Mesenchymal stem cell (in vitro differentiated cells and primary cell): ENCODE measurements around the gene RPLP2.

ENCODE experiments used
- DNase-seq: peaks from one replicate; pipeline ENCODE4 v3.0.0-alpha.2; 2013
- H2AFZ ChIP-seq: one replicate; pipeline ENCODE4 v1.6.1; 2013; ENCODE audit warnings: low read depth, mild to moderate bottlenecking, control low read depth, inconsistent platforms, low read length, moderate library complexity
- H2AK5ac ChIP-seq: 2 replicates; pipeline ENCODE4 v1.6.1; 2013; ENCODE audit warnings: low read length, moderate library complexity, mild to moderate bottlenecking, inconsistent platforms; ENCODE audit not compliant: severe bottlenecking
- H2BK120ac ChIP-seq: one replicate; pipeline ENCODE4 v1.6.1; 2013; ENCODE audit warnings: low read depth, mild to moderate bottlenecking, inconsistent platforms, low read length, moderate library complexity
- H2BK12ac ChIP-seq, 2 experiments: one replicate each; pipeline ENCODE4 v1.6.1; 2013; ENCODE audit warnings: inconsistent platforms in 2 of 2, low read length in 2 of 2, mild to moderate bottlenecking in 2 of 2, moderate library complexity in 2 of 2, control low read depth in 1 of 2
- H2BK15ac ChIP-seq: one replicate; pipeline ENCODE4 v1.6.1; 2013; ENCODE audit warnings: mild to moderate bottlenecking, low read depth, inconsistent platforms; ENCODE audit not compliant: poor library complexity, severe bottlenecking
- H2BK5ac ChIP-seq: 2 replicates; pipeline ENCODE4 v1.6.1; 2013; ENCODE audit warnings: low read depth, mild to moderate bottlenecking, low read length, control low read depth, inconsistent platforms; ENCODE audit not compliant: poor library complexity, severe bottlenecking
- H3K14ac ChIP-seq, 2 experiments: one replicate each; pipeline ENCODE4 v1.6.1; 2013; ENCODE audit warnings: inconsistent platforms in 2 of 2, low read length in 2 of 2, control low read depth in 1 of 2, mild to moderate bottlenecking in 1 of 2, moderate library complexity in 1 of 2
- H3K18ac ChIP-seq, 2 experiments: one replicate each; pipeline ENCODE4 v1.6.1; 2013; ENCODE audit warnings: inconsistent platforms in 2 of 2, low read length in 2 of 2, control low read depth in 1 of 2, low read depth in 1 of 2, mild to moderate bottlenecking in 1 of 2
- H3K23ac ChIP-seq, 2 experiments: one replicate each; pipeline ENCODE4 v1.6.1; 2013; ENCODE audit warnings: inconsistent platforms in 2 of 2, low read length in 2 of 2, mild to moderate bottlenecking in 2 of 2, moderate library complexity in 2 of 2, control low read depth in 1 of 2
- H3K27ac ChIP-seq: 2 replicates; pipeline ENCODE4 v1.5.1; 2013; ENCODE audit warnings: mild to moderate bottlenecking, moderate library complexity, low read length, control low read depth, inconsistent platforms; ENCODE audit not compliant: poor library complexity, severe bottlenecking
- H3K27me3 ChIP-seq, 2 experiments: 2 replicates each; pipeline versions ENCODE4 v1.6.1 to v1.7.0; 2013; ENCODE audit warnings: low read length in 2 of 2, mild to moderate bottlenecking in 2 of 2, moderate library complexity in 2 of 2, control low read depth in 1 of 2, inconsistent platforms in 1 of 2; ENCODE audit not compliant: control insufficient read depth in 1 of 2, insufficient read depth in 1 of 2
- H3K36me3 ChIP-seq, 2 experiments: 2 replicates each; pipeline versions ENCODE4 v1.6.1 to v1.7.0; 2013; ENCODE audit warnings: low read length in 2 of 2, control low read depth in 1 of 2, inconsistent platforms in 1 of 2, low read depth in 1 of 2, mild to moderate bottlenecking in 1 of 2; ENCODE audit not compliant: insufficient read depth in 2 of 2, control insufficient read depth in 1 of 2
- H3K4ac ChIP-seq, 2 experiments: one replicate each; pipeline ENCODE4 v1.6.1; 2013; ENCODE audit warnings: inconsistent platforms in 2 of 2, low read length in 2 of 2, mild to moderate bottlenecking in 2 of 2, moderate library complexity in 2 of 2, control low read depth in 1 of 2, low read depth in 1 of 2
- H3K4me1 ChIP-seq: 2 replicates; pipeline ENCODE4 v1.6.1; 2013; ENCODE audit warnings: low read depth, low read length, control low read depth; ENCODE audit not compliant: control insufficient read depth, insufficient read depth
- H3K4me2 ChIP-seq: 2 replicates; pipeline ENCODE4 v1.6.1; 2013; ENCODE audit warnings: low read length, mild to moderate bottlenecking, inconsistent platforms; ENCODE audit not compliant: poor library complexity, severe bottlenecking
- H3K4me3 ChIP-seq, 2 experiments: 2 replicates each; pipeline versions ENCODE4 v1.5.1 to v1.7.0; 2013; ENCODE audit warnings: low read length in 2 of 2, mild to moderate bottlenecking in 2 of 2, control low read depth in 1 of 2, low read depth in 1 of 2; ENCODE audit not compliant: insufficient read depth in 1 of 2
- H3K79me1 ChIP-seq: replicated peaks from 2 replicates; pipeline ENCODE4 v1.6.1; 2013; ENCODE audit warnings: mild to moderate bottlenecking, control low read depth, low read length, inconsistent platforms; ENCODE audit not compliant: poor library complexity, severe bottlenecking
- H3K9ac ChIP-seq: 2 replicates; pipeline ENCODE4 v1.7.0; 2013; ENCODE audit warnings: mild to moderate bottlenecking, low read length, moderate library complexity
- H3K9me3 ChIP-seq: 2 replicates; pipeline ENCODE4 v1.7.0; 2013; ENCODE audit warnings: mild to moderate bottlenecking, low read length; ENCODE audit not compliant: control insufficient read depth
- H4K8ac ChIP-seq: one replicate; pipeline ENCODE4 v1.6.1; 2013; ENCODE audit warnings: inconsistent platforms, mild to moderate bottlenecking, low read length, moderate library complexity
- H4K91ac ChIP-seq: one replicate; pipeline ENCODE4 v1.6.1; 2013; ENCODE audit warnings: mild to moderate bottlenecking, low read length, inconsistent platforms
- WGBS: methylation state at CpG from one replicate; pipeline ENCODE4 v1.1.7; 2013; ENCODE audit warnings: mixed read lengths; 5-methylcytosine and 5-hydroxymethylcytosine counted together

RPLP2 gene

GRCh38 chr11:827897-828192 lies 18.1 kb downstream of the RPLP2 start, which contains the start of gene CRACR2B:
CRACR2B (plus strand) TSS chr11:827919; CDS start chr11:828608, 689 bp downstream.
- H2BK15ac ChIP-seq, result peak within 1 kb of the TSS; percentile 41
- peaks cover 67% of the 10 kb centered on the region for H3K4me1 ChIP-seq
- no peak within 1 kb of the TSS for H2BK12ac ChIP-seq
- no peak within 1 kb of the TSS for H2BK120ac ChIP-seq
- peaks cover 18 to 31% of the 10 kb centered on the region in 2 experiments for H3K36me3 ChIP-seq
- no peak within 1 kb of the TSS for H3K27ac ChIP-seq
- H3K79me1 ChIP-seq, result peaks cover 10% of the 10 kb centered on the region
- no peak for DNase-seq
- H3K4me2 ChIP-seq, result peak within 1 kb of the TSS; percentile 84
- 69% methylated on average over 5 of the region's 5 CpGs for WGBS
- no peak within 1 kb of the TSS for H2BK5ac ChIP-seq
- no peak within 1 kb of the TSS for H3K23ac ChIP-seq
- no peak within 1 kb of the TSS for H2AK5ac ChIP-seq
- no peak within 1 kb of the TSS for H3K9ac ChIP-seq
- H3K14ac ChIP-seq, result no peak within 1 kb of the TSS
- peak within 1 kb of the TSS; percentile 47 for H3K4me3 ChIP-seq
- peak within 1 kb of the TSS in 1 of 2 experiments; percentile 31 for H3K18ac ChIP-seq
- no peak within 1 kb of the TSS for H3K4ac ChIP-seq
- H3K9me3 ChIP-seq, result no peaks in the 10 kb centered on the region
- peaks cover 0 to 17% of the 10 kb centered on the region in 2 experiments for H3K27me3 ChIP-seq
- H4K8ac ChIP-seq, result peak within 1 kb of the TSS; percentile 45
- H4K91ac ChIP-seq, result peak within 1 kb of the TSS; percentile 35
- no peak within 1 kb of the TSS for H2AFZ ChIP-seq

- no peak for DNase-seq
- Histone ChIP-seq H3K4me1 (peaks cover 67% of the 10 kb centered on the region), H3K27ac (peak overlapping the region; percentile 8), H3K14ac (no peak overlapping the region), H3K36me3 (peaks cover 18 to 25% of the 10 kb centered on the region in 2 experiments), H2AK5ac (no peak overlapping the region), H3K4ac (peak overlapping the region in 1 of 2 experiments; percentile 34), H2AFZ (peak overlapping the region; percentile 6), H3K79me1 (peaks cover 8% of the 10 kb centered on the region), H2BK12ac (peak overlapping the region in 1 of 2 experiments; percentile 8), H2BK120ac (no peak overlapping the region), H3K9me3 (no peaks in the 10 kb centered on the region), H3K9ac (no peak overlapping the region), H2BK5ac (no peak overlapping the region), H3K4me3 (no peak overlapping the region), H4K91ac (peak overlapping the region; percentile 35), H2BK15ac (no peak overlapping the region), H4K8ac (peak overlapping the region; percentile 59), H3K27me3 (peaks cover 0 to 17% of the 10 kb centered on the region in 2 experiments), H3K18ac (peak overlapping the region in 1 of 2 experiments; percentile 31), H3K23ac (no peak overlapping the region), H3K4me2 (peak overlapping the region; percentile 81)
- 48% methylated on average over 20 of the region's 21 CpGs for WGBS
Observed at GRCh38 chr11:828506-829175, 18.9 kb downstream of the RPLP2 start.

GRCh38 chr11:829176-829846 lies 19.5 kb downstream of the RPLP2 start:
- Histone ChIP-seq H3K4me1 (peaks cover 71% of the 10 kb centered on the region), H3K9ac (no peak overlapping the region), H3K4ac (peak overlapping the region in 1 of 2 experiments; percentile 34), H3K79me1 (peaks cover 2% of the 10 kb centered on the region), H3K36me3 (peaks cover 14 to 19% of the 10 kb centered on the region in 2 experiments), H2BK5ac (no peak overlapping the region), H3K27me3 (peaks cover 0 to 17% of the 10 kb centered on the region in 2 experiments), H2AK5ac (no peak overlapping the region), H4K8ac (peak overlapping the region; percentile 59), H2BK120ac (no peak overlapping the region), H2BK12ac (peak overlapping the region in 1 of 2 experiments; percentile 66), H3K4me2 (peak overlapping the region; percentile 81), H3K9me3 (no peaks in the 10 kb centered on the region), H2BK15ac (peak overlapping the region; percentile 44), H3K18ac (peak overlapping the region; percentile 29 to 64), H3K14ac (peak overlapping the region in 1 of 2 experiments; percentile 51), H2AFZ (peak overlapping the region; percentile 6), H3K23ac (no peak overlapping the region), H3K27ac (peak overlapping the region; percentile 8), H4K91ac (peak overlapping the region; percentile 32), H3K4me3 (peak overlapping the region; percentile 37 to 64)
- WGBS, result 9% methylated on average over 39 of the region's 40 CpGs
- no peak for DNase-seq

DNA sequence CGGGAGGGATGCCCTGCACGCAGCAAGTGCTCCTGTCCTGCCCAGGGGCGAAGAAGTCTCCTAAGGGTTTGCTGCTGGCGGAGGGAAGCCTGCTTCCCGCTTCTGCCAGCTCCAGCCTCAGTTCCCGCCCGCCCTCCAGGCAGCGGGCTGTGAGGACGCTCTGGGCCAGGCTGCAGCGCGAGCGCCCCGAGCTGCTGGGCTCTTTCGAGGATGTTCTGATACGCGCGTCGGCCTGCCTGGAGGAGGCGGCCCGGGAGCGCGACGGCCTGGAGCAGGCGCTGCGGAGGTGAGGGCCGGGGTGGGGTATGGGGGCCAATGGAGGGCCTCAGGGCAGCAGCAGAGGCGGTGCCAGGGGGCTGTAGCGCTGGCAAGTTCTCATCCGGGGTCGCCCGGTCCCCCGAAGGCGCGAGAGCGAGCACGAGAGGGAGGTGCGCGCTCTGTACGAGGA lies 20.1 kb downstream of the RPLP2 start:
- Histone ChIP-seq H2BK120ac (no peak overlapping the region), H3K18ac (peak overlapping the region in 1 of 2 experiments; percentile 64), H3K4me1 (peaks cover 75% of the 10 kb centered on the region), H2AFZ (no peak overlapping the region), H2BK5ac (no peak overlapping the region), H2BK15ac (no peak overlapping the region), H3K14ac (peak overlapping the region in 1 of 2 experiments; percentile 51), H3K27ac (no peak overlapping the region), H3K4me2 (peak overlapping the region; percentile 81), H3K9me3 (no peaks in the 10 kb centered on the region), H3K27me3 (peaks cover 0 to 17% of the 10 kb centered on the region in 2 experiments), H2BK12ac (peak overlapping the region in 1 of 2 experiments; percentile 66), H4K8ac (peak overlapping the region; percentile 39), H3K36me3 (peaks cover 9 to 13% of the 10 kb centered on the region in 2 experiments), H4K91ac (peak overlapping the region; percentile 32), H2AK5ac (no peak overlapping the region), H3K4me3 (peak overlapping the region; percentile 37 to 64), H3K9ac (no peak overlapping the region), H3K23ac (peak overlapping the region in 1 of 2 experiments; percentile 6), H3K79me1 (no peaks in the 10 kb centered on the region), H3K4ac (no peak overlapping the region)
- WGBS, result 6% methylated on average over 39 of the region's 39 CpGs
- no peak for DNase-seq
